KBM-7 (cell line): ENCODE measurements around the gene HIVEP2.

Experiments used
- DNase-seq: peaks from one replicate; pipeline ENCODE4 v3.0.0-alpha.2; 2015
- in situ Hi-C: fragments of 300-500 bp; cut with MboI; formaldehyde crosslinking; loops from 2 replicates; pipeline ENCODE4 v1.14.3; 2020; ENCODE audit warnings: low sequenced_read_pairs, low pct_unique_long_range_greater_than_20kb, mixed read lengths

The HIVEP2 gene

DNA sequence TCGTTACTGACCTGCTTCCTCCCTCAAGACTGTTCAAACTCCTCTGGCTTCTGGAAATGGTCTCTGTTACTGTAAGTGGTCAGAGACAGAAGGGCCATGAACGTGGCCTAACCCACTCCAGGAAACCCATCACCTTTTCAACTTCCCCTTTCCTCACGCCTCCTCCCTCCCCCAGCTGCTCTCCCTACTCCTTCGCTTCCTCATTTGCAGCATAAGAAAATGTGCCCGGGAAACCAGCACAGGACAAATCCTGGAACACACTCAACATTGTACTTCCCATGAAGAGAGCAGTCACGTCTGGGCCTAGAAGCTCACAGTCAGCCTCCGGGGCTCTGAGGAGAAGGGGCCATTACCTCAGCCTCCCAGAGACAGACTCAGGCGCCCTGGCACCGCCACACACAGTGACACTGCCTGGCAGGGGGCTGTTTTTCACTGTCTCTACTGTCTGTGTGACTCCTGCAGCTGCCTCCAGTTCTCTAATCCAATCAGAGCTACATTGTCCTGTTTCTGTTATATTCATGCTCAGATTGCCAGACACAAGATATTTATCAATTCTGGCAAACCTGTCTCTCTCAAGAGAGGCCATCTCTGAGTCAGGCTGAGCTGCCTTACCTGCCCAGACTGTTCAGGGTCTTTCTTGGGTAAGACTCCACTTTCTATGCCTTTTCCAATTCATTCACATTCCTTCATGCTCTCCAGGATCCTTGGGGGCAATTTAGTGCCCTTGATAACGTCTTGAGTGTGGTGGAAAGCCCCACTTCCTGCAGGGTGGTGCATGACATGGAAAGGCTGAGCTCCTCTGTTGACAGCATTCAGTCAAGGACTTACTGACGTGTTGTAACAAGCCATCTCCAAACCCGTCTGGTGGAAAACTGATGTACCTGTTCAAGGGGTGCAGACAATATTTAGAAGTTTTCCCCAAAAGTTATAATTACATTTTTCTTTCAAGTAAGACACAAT, 242.2 kb downstream of the HIVEP2 start:
- DNase-seq: peak; percentile 95
- in situ Hi-C loops: no loop called here
